Measurements from ENCODE around the gene NPRL2.

Gene NPRL2

DNA sequence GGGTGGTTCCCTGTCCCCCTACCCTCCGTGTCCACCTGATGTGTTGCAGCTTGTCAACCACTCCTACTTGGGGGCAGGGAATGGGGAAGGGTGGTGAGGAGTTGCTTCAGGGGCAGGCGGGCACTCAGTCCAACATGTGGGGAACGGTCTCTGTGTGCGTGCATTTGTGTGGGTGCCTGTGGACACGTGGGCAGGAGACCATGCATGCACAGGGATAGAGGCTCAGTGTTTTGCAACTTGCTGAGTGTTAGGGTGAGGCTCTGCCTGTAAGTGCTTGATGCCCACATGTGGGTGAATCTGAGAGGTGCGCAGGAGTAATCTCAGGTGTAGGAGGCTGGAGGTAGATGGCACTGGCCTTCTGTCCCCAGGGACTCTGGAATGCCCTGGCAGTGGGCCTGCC is 33.2 kb upstream of the NPRL2 start:
- Histone ChIP-seq H3K4me1 (peaks cover 73% of the 10 kb centered on the region), H3K27me3 (no peaks in the 10 kb centered on the region), H3K4me3 (ENCODE audit: low read depth, low read length) (no peak overlapping the region), H3K36me3 (peaks cover 12% of the 10 kb centered on the region), H3K9me3 (no peaks in the 10 kb centered on the region)
- no peak for DNase-seq
- TF ChIP-seq, protein P1, sequence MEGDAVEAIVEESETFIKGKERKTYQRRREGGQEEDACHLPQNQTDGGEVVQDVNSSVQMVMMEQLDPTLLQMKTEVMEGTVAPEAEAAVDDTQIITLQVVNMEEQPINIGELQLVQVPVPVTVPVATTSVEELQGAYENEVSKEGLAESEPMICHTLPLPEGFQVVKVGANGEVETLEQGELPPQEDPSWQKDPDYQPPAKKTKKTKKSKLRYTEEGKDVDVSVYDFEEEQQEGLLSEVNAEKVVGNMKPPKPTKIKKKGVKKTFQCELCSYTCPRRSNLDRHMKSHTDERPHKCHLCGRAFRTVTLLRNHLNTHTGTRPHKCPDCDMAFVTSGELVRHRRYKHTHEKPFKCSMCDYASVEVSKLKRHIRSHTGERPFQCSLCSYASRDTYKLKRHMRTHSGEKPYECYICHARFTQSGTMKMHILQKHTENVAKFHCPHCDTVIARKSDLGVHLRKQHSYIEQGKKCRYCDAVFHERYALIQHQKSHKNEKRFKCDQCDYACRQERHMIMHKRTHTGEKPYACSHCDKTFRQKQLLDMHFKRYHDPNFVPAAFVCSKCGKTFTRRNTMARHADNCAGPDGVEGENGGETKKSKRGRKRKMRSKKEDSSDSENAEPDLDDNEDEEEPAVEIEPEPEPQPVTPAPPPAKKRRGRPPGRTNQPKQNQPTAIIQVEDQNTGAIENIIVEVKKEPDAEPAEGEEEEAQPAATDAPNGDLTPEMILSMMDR (IDR thresholded peaks at IDR 0.05; ENCODE audit: low read depth, low read length), result no peak

DNA sequence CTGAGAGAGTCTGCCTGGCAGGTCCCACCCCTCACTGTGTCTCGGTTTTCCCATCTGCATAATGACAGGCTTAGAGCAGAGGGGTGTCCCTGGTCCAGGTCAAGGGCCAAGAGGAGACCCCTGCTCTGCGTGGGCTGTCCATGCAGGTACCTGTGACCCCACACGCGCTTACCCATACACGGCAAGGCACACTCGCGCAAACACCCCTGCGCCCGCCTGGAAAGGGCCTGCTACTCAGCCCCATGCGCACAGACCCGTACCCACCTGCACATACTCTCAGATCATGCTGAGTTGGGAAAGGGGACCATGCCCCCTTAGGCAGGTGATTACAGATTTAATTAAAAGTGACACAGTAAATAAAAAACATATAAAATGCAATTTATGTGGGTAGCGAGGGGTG is 32.1 kb upstream of the NPRL2 start:
- TF ChIP-seq, protein P1 (IDR thresholded peaks at IDR 0.05; ENCODE audit: low read depth, low read length), result no peak
- H3K27me3 ChIP-seq, result no peaks in the 10 kb centered on the region
- H3K9me3 ChIP-seq, result no peaks in the 10 kb centered on the region
- H3K4me1 ChIP-seq, result peaks cover 67% of the 10 kb centered on the region
- DNase-seq, result no peak
- H3K36me3 ChIP-seq, result peaks cover 21% of the 10 kb centered on the region
- no peak overlapping the region for H3K4me3 ChIP-seq (ENCODE audit: low read depth, low read length)

DNA sequence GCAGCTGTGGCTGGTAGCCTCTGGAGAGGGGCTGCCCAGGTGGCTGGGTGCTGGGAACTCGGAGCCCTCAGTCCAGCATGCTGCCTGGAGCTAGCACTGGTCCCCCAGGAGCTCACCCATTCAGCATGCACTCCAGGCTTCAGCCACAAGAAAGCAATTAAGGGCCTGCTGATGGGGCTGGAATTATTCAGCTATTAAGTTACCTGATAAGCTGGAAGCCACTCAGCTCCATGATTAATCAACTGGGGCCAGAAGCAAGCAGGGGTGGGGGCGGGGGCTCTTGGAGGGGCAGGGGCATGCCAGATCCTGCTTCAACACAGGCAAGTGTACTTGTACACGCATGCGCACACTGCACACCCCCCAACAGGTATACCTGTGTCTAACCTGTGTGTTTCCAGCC is 30.8 kb upstream of the NPRL2 start:
- DNase-seq, result peak; percentile 89
- TF ChIP-seq, protein P1 (IDR thresholded peaks at IDR 0.05; ENCODE audit: low read depth, low read length), result no peak

DNA sequence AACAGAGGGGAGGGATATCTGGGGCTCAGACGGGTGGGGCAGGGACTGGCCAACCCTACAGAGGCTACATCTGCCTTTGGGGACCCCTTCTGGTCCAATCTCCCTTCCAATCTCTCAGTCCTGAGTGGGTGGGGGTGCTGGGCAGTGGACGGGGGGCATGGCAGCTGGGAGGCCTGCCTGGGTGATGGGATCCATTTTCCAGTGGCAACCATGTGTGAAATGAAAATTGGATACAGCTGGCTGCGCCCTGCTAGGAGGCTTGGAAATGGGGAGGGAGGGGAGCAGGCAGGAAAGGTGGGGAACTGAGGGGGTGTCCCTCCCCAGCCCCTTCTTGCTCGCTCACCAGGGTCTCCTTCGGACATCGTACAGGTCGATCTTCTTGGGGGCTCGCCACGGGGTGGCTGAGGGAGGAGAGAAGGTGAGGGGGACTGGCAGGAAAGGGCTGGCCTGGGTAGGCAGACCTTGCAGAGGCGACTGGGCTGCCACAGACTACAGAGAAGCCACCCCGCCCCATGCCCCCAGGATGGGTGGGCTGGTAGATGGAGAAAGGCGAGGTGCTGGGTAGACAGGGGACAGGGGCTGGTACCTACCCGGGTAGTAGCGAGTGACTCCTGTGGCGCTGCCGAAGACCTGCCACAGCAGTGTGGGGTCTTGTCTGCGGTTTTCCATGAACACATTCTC is 30.0 kb upstream of the NPRL2 start:
- Histone ChIP-seq H3K27me3 (no peaks in the 10 kb centered on the region), H3K9me3 (no peaks in the 10 kb centered on the region), H3K36me3 (peaks cover 31% of the 10 kb centered on the region), H3K4me1 (peaks cover 49% of the 10 kb centered on the region), H3K4me3 (ENCODE audit: low read depth, low read length) (peak overlapping the region; percentile 52)
- peak; percentile 36 for DNase-seq
- TF ChIP-seq, protein P1 (IDR thresholded peaks at IDR 0.05; ENCODE audit: low read depth, low read length), result no peak

More for the DNA sequence above, 30.8 kb upstream of the NPRL2 start:
- no peaks in the 10 kb centered on the region for H3K9me3 ChIP-seq
- H3K4me1 ChIP-seq, result peaks cover 54% of the 10 kb centered on the region
- peak overlapping the region; percentile 52 for H3K4me3 ChIP-seq (ENCODE audit: low read depth, low read length)
- H3K36me3 ChIP-seq, result peaks cover 26% of the 10 kb centered on the region
- no peaks in the 10 kb centered on the region for H3K27me3 ChIP-seq

DNA sequence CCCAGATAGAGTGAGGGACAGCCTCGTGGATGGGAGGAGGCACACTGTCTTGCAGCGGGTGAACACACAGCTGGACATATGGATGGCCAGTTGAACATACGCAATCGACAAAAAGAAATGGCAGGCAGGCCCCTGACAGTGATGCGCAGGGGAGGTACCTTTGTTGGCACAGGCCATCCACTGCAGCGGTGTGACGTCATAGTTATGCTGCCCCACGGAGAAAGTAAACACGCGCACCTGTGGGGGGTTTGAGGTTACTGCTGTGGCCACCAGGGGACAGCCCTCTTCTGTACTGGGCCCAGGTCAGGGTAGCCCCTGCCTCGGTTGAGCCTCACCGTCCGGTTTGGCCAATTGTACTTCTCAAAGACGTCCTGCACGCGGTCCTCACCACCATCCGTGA is 28.2 kb upstream of the NPRL2 start:
- H3K4me3 ChIP-seq (ENCODE audit: low read depth, low read length), result no peak overlapping the region
- H3K36me3 ChIP-seq, result peaks cover 31% of the 10 kb centered on the region
- peaks cover 39% of the 10 kb centered on the region for H3K4me1 ChIP-seq
- H3K9me3 ChIP-seq, result no peaks in the 10 kb centered on the region
- no peaks in the 10 kb centered on the region for H3K27me3 ChIP-seq
- DNase-seq, result no peak
- TF ChIP-seq, protein P1 (IDR thresholded peaks at IDR 0.05; ENCODE audit: low read depth, low read length), result no peak

DNA sequence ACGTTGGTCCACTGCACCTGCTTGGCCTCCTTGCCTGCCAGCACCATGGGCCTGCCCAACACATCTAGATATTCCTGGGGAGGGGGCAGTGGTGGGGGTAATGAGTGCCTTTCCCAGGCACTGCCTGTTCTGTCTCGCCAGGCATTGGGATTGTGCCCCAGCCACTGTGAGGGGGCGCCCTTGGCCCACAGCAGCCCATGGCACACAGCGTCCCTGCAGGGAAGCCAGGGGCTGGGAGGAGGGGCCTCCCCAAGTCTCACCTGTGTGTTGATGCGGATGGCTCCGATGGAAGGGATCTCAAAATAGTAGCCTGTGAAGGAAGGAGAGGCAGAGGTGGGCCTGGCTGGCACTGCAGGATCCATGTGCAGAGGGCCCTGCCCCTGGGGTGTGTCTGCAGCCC is 27.4 kb upstream of the NPRL2 start:
- DNase-seq, result no peak
- TF ChIP-seq, protein P1 (IDR thresholded peaks at IDR 0.05; ENCODE audit: low read depth, low read length), result no peak
- Histone ChIP-seq H3K36me3 (peaks cover 31% of the 10 kb centered on the region), H3K4me3 (ENCODE audit: low read depth, low read length) (no peak overlapping the region), H3K27me3 (no peaks in the 10 kb centered on the region), H3K9me3 (no peaks in the 10 kb centered on the region), H3K4me1 (peaks cover 39% of the 10 kb centered on the region)
